Esophagus (tissue), 2 donors: ENCODE measurements around the gene ZNF268. TPM values are rescaled to one million over a fixed set of nuclear protein-coding genes. Genes with fewer than 3 reads are reported as not detected.

ENCODE experiments used
- H3K27ac ChIP-seq, 2 donors: one replicate each; pipeline ENCODE4 v1.5.1; 2013; ENCODE audit warnings: low read depth in 2 of 2, mild to moderate bottlenecking in 2 of 2, inconsistent platforms in 1 of 2, low read length in 1 of 2, moderate library complexity in 1 of 2
- H3K27me3 ChIP-seq, 2 donors: one replicate each; pipeline ENCODE4 v1.6.1; 2013; ENCODE audit warnings: low read length in 2 of 2, control low read depth in 1 of 2, mild to moderate bottlenecking in 1 of 2; ENCODE audit not compliant: insufficient read depth in 2 of 2, control insufficient read depth in 1 of 2
- H3K36me3 ChIP-seq, 2 donors: one replicate each; pipeline ENCODE4 v1.6.1; 2013; ENCODE audit warnings: low read length in 1 of 2; ENCODE audit not compliant: control insufficient read depth in 2 of 2, insufficient read depth in 2 of 2
- H3K4me1 ChIP-seq, 2 donors: one replicate each; pipeline ENCODE4 v1.6.1; 2013; ENCODE audit warnings: low read length in 1 of 2; ENCODE audit not compliant: control insufficient read depth in 2 of 2, insufficient read depth in 2 of 2
- H3K4me3 ChIP-seq, 2 donors: one replicate each; pipeline ENCODE4 v1.5.1; 2013; ENCODE audit warnings: low read length in 2 of 2, mild to moderate bottlenecking in 2 of 2, low read depth in 1 of 2, moderate library complexity in 1 of 2
- H3K9me3 ChIP-seq, 2 donors: one replicate each; pipeline ENCODE4 v1.6.1; 2013; ENCODE audit warnings: mild to moderate bottlenecking in 2 of 2, low read depth in 1 of 2, low read length in 1 of 2, moderate library complexity in 1 of 2; ENCODE audit not compliant: control insufficient read depth in 2 of 2, insufficient read depth in 1 of 2
- WGBS, 2 donors: extraction: QIAGEN DNeasy Blood & Tissue Kit; methylation state at CpG; one replicate each; pipeline ENCODE4 v1.1.7; 2013; 5-methylcytosine and 5-hydroxymethylcytosine counted together
- polyA plus RNA-seq, 2 donors: library from polyadenylated mRNA; stranded (reverse); fragments of 200-250 nt; gene quantifications; one replicate each; pipeline ENCODE4 v1.2.3, GENCODE V29; 2013
- donor health status: healthy with polysubstance abuse.
- donor health status: Bipolar disorder and iron deficiency.

The ZNF268 gene
- polyA plus RNA-seq, 2 donors = 3.3 to 6.2 TPM

- Histone ChIP-seq H3K4me1 (no peaks in the 10 kb centered on the region), H3K36me3 (no peaks in the 10 kb centered on the region), H3K9me3 (peaks cover 18 to 55% of the 10 kb centered on the region in 2 donors), H3K4me3 (no peak overlapping the region), H3K27me3 (no peaks in the 10 kb centered on the region), H3K27ac (no peak overlapping the region)
- WGBS, 2 donors = 85 to 87% methylated on average over 16 of the region's 16 CpGs
Observed at GRCh38 chr12:133221241-133221640, 39.9 kb downstream of the ZNF268 start.

DNA sequence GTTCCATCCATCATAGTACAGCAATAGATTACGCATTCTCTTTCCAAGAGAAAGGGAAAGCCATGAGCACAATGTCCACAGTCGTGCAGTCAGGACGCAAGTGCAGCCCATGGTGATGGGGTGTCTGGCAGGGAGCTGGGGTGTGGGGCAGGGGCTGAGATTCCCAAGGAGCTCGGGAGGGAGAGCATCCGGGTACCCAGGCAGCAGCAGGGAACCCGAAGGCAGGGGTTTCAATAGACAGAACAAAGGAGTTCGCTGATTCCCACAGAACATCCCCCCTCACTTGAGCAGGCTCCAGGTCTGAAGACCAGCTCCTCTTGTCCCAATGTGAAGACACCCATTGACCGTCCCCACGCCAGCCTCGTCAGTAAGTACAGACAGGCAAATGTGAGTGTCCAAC lies 40.9 kb downstream of the ZNF268 start:
- Histone ChIP-seq H3K4me3 (no peak overlapping the region), H3K9me3 (peaks cover 20 to 57% of the 10 kb centered on the region in 2 donors), H3K36me3 (no peaks in the 10 kb centered on the region), H3K27me3 (no peaks in the 10 kb centered on the region), H3K27ac (no peak overlapping the region), H3K4me1 (no peaks in the 10 kb centered on the region)
- 85 to 87% methylated on average over 10 of the region's 10 CpGs for WGBS, 2 donors

- WGBS, 2 donors = 79 to 83% methylated on average over 4 of the region's 4 CpGs
- H3K36me3 ChIP-seq = no peaks in the 10 kb centered on the region
Observed at GRCh38 chr12:133225527-133225926, 44.2 kb downstream of the ZNF268 start.

DNA sequence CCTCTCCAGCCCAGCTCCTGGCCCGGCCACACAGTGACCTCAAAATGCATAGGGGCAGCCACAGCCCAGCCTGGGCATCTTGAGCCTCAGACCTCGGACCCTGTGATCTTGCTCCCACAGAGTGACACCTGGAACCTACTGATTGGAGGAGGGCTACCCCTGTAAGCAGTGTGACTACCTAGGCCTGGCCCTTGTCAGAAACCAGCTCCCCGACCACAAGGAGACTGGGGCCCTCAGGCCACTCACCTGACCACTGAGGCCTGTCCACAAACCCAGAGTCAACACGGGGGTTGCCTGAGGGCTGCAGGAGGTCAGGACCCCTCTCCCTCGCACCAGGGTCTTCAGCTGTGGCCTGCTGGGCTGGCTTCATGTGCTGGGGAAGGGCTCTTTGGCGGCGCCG lies 45.4 kb downstream of the ZNF268 start:
- H3K27ac ChIP-seq = no peak overlapping the region
- no peaks in the 10 kb centered on the region for H3K36me3 ChIP-seq
- H3K4me3 ChIP-seq = no peak overlapping the region
- 82% methylated on average over 8 of the region's 8 CpGs for WGBS, 2 donors
- H3K4me1 ChIP-seq = no peaks in the 10 kb centered on the region
- peaks cover 13 to 49% of the 10 kb centered on the region in 2 donors for H3K9me3 ChIP-seq
- no peaks in the 10 kb centered on the region for H3K27me3 ChIP-seq

More at GRCh38 chr12:133225527-133225926, 44.2 kb downstream of the ZNF268 start:
- Histone ChIP-seq H3K9me3 (peaks cover 9 to 50% of the 10 kb centered on the region in 2 donors), H3K4me1 (no peaks in the 10 kb centered on the region), H3K4me3 (no peak overlapping the region), H3K27ac (no peak overlapping the region), H3K27me3 (no peaks in the 10 kb centered on the region)

DNA sequence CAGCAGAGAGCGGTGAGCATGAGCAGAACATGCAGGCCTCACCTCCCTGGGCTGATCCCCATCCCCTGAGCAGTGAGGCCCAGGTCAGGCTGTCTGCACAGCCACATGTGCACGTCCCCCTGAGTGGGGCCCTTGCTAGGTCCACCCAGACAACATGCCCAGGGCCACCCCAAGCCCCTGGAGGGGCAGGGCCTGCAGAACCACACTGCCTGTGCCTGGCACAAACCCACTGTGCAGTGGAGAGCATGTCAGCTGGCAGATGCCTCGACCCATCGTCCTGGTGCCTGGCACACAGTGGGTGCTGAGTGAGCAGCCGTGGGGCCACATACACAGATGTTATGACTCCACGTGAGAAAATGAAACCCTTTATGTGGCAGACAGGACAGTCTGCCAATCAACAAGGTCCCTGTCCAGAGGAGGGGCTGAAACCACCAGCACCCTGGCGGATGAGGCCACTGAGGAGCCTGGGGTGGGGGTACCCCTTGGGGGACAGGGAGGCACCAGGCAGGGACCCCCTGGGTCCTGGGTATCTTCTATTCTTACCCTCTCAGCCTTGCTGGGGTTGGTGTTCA lies 46.1 kb downstream of the ZNF268 start:
- peaks cover 15 to 52% of the 10 kb centered on the region in 2 donors for H3K9me3 ChIP-seq
- H3K27ac ChIP-seq = no peak overlapping the region
- H3K4me1 ChIP-seq = no peaks in the 10 kb centered on the region
- H3K27me3 ChIP-seq = no peaks in the 10 kb centered on the region
- 73% methylated on average over 7 of the region's 7 CpGs for WGBS, 2 donors
- H3K36me3 ChIP-seq = no peaks in the 10 kb centered on the region
- no peak overlapping the region for H3K4me3 ChIP-seq

GRCh38 chr12:133231001-133231400 lies 49.7 kb downstream of the ZNF268 start:
- H3K4me3 ChIP-seq = no peak overlapping the region
- 70 to 73% methylated on average over 3 of the region's 3 CpGs for WGBS, 2 donors
- peaks cover 29 to 53% of the 10 kb centered on the region in 2 donors for H3K9me3 ChIP-seq
- no peaks in the 10 kb centered on the region for H3K36me3 ChIP-seq
- no peaks in the 10 kb centered on the region for H3K4me1 ChIP-seq
- H3K27me3 ChIP-seq = no peaks in the 10 kb centered on the region
- no peak overlapping the region for H3K27ac ChIP-seq

DNA sequence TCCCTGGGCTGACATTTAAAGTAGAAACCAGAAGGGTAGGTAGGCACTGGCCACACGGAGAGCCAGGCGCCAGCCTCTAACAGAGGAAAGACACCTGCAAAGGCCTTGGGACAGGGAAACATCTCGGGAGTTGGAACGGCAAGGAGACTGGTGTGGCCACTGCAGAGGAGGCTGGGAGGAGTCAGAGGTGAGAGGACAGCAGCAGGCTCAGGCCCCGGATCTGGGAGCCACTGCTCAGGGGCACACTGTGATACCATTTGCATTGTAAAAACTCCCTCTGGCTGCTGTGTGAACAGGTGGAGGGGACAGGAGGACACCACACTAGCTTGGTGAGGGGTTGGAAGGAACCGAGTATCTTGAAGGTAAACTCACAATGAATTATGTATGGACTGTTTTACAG lies 51.7 kb downstream of the ZNF268 start:
- H3K27ac ChIP-seq = no peak overlapping the region
- WGBS, 2 donors = 79 to 83% methylated on average over 6 of the region's 6 CpGs
- H3K4me3 ChIP-seq = no peak overlapping the region
- no peaks in the 10 kb centered on the region for H3K36me3 ChIP-seq
- H3K4me1 ChIP-seq = no peaks in the 10 kb centered on the region
- H3K9me3 ChIP-seq = peaks cover 24 to 35% of the 10 kb centered on the region in 2 donors
- no peaks in the 10 kb centered on the region for H3K27me3 ChIP-seq

- Histone ChIP-seq H3K27me3 (no peaks in the 10 kb centered on the region), H3K27ac (no peak overlapping the region), H3K4me1 (no peaks in the 10 kb centered on the region), H3K4me3 (no peak overlapping the region), H3K36me3 (no peaks in the 10 kb centered on the region), H3K9me3 (peaks cover 23 to 30% of the 10 kb centered on the region in 2 donors)
- 88 to 91% methylated on average over 18 of the region's 18 CpGs for WGBS, 2 donors
Observed at GRCh38 chr12:133233993-133234564, 52.8 kb downstream of the ZNF268 start.

DNA sequence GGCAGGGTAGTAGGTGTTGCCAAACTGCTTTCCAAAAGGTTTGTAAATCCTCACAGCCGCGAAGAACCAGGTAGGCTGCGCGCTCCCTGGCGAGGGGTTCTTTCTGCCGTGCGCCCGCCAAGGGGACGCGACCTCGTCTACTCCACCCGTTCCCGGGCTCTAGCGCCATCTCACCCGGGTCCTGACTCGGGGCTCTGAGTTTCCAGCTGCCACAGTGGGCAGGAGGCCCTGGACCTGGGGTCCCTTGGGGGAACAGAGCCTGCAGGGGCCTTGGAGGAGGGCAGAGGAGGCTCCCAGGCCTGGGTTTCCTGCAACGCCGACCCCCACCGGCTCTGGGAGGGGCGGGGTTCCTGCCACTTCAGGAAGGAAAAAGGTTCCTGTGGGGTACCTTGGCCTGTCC lies 53.7 kb downstream of the ZNF268 start:
- WGBS, 2 donors = 59 to 61% methylated on average over 20 of the region's 20 CpGs
- Histone ChIP-seq H3K27me3 (no peaks in the 10 kb centered on the region), H3K4me3 (no peak overlapping the region), H3K4me1 (no peaks in the 10 kb centered on the region), H3K9me3 (peaks cover 25 to 26% of the 10 kb centered on the region in 2 donors), H3K36me3 (no peaks in the 10 kb centered on the region), H3K27ac (no peak overlapping the region)
